Measurements from ENCODE around the gene RNASE1. TPM values are rescaled to one million over a fixed set of nuclear protein-coding genes. Genes with fewer than 3 reads are reported as not detected.
"Not testable (repeated sequence)": the region's sequence is repeated elsewhere in the genome, so short reads cannot be mapped to it uniquely, and the experiment has no call there.

Gene RNASE1
- total RNA-seq, 1 donor from 2014 or later: 4.5 TPM

DNA sequence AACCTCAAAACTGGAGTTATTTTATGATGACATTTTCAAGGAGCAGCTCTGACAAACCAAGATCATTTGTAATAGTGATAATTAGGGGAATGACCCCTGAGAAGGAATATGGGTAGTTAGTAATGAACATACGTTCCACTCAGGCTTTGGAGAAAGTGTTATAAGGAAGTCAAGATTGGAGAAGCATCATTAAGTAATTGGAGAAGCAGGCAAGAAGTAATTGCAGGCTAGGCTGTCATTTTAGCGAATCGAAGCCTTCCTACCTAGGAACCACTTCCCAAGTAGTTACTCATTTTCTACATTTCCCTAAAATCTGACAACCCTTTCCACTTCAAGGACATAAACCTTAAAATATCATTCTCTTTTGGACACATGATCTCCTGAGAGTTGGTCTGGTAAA, 33.2 kb downstream of the RNASE1 start:
- no peak for TF ChIP-seq CTCF (IDR thresholded peaks at IDR 0.05; ENCODE audit: unreplicated experiment)
- no peak overlapping the region for H3K4me3 Mint-ChIP-seq (ENCODE audit: low read depth)
- peaks cover 3% of the 10 kb centered on the region for H3K9me3 Mint-ChIP-seq (ENCODE audit: low read depth)
- H3K36me3 Mint-ChIP-seq (ENCODE audit: insufficient read depth): no peaks in the 10 kb centered on the region
- no peak overlapping the region for H3K27ac Mint-ChIP-seq
- no peaks in the 10 kb centered on the region for H3K27me3 Mint-ChIP-seq
- peaks cover 2% of the 10 kb centered on the region for H3K4me1 Mint-ChIP-seq (ENCODE audit: low read depth)
- no peak for DNase-seq (ENCODE audit: low spot score, unreplicated experiment)

- peaks cover 2% of the 10 kb centered on the region for H3K4me1 Mint-ChIP-seq (ENCODE audit: low read depth)
- no peaks in the 10 kb centered on the region for H3K27me3 Mint-ChIP-seq
- H3K36me3 Mint-ChIP-seq (ENCODE audit: insufficient read depth): no peaks in the 10 kb centered on the region
- H3K9me3 Mint-ChIP-seq (ENCODE audit: low read depth): peaks cover 3% of the 10 kb centered on the region
- DNase-seq (ENCODE audit: low spot score, unreplicated experiment): no peak
- no peak overlapping the region for H3K27ac Mint-ChIP-seq
- no peak overlapping the region for H3K4me3 Mint-ChIP-seq (ENCODE audit: low read depth)
- TF ChIP-seq CTCF (IDR thresholded peaks at IDR 0.05; ENCODE audit: unreplicated experiment): no peak
Observed at GRCh38 chr14:20768593-20768892, 34.1 kb downstream of the RNASE1 start.

- no peak overlapping the region for H3K27ac Mint-ChIP-seq
- peaks cover 3% of the 10 kb centered on the region for H3K9me3 Mint-ChIP-seq (ENCODE audit: low read depth)
- no peaks in the 10 kb centered on the region for H3K36me3 Mint-ChIP-seq (ENCODE audit: insufficient read depth)
- H3K4me3 Mint-ChIP-seq (ENCODE audit: low read depth): no peak overlapping the region
- H3K27me3 Mint-ChIP-seq: no peaks in the 10 kb centered on the region
- TF ChIP-seq CTCF (IDR thresholded peaks at IDR 0.05; ENCODE audit: unreplicated experiment): no peak
- no peak for DNase-seq (ENCODE audit: low spot score, unreplicated experiment)
- no peaks in the 10 kb centered on the region for H3K4me1 Mint-ChIP-seq (ENCODE audit: low read depth)
Observed at GRCh38 chr14:20760950-20761349, 41.7 kb downstream of the RNASE1 start.

- not testable (repeated sequence) for H3K27ac Mint-ChIP-seq; H3K36me3 Mint-ChIP-seq (ENCODE audit: insufficient read depth); DNase-seq (ENCODE audit: low spot score, unreplicated experiment); H3K27me3 Mint-ChIP-seq; H3K4me3 Mint-ChIP-seq (ENCODE audit: low read depth); H3K4me1 Mint-ChIP-seq (ENCODE audit: low read depth); H3K9me3 Mint-ChIP-seq (ENCODE audit: low read depth)
Observed at GRCh38 chr14:20759465-20759864, 43.2 kb downstream of the RNASE1 start.

- no peaks in the 10 kb centered on the region for H3K4me1 Mint-ChIP-seq (ENCODE audit: low read depth)
- no peaks in the 10 kb centered on the region for H3K36me3 Mint-ChIP-seq (ENCODE audit: insufficient read depth)
- DNase-seq (ENCODE audit: low spot score, unreplicated experiment): no peak
- no peak overlapping the region for H3K4me3 Mint-ChIP-seq (ENCODE audit: low read depth)
- TF ChIP-seq CTCF (IDR thresholded peaks at IDR 0.05; ENCODE audit: unreplicated experiment): peak; percentile 27
- H3K9me3 Mint-ChIP-seq (ENCODE audit: low read depth): no peaks in the 10 kb centered on the region
- H3K27ac Mint-ChIP-seq: no peak overlapping the region
- H3K27me3 Mint-ChIP-seq: no peaks in the 10 kb centered on the region
Observed at GRCh38 chr14:20757965-20758364, 44.7 kb downstream of the RNASE1 start.

- no peak for TF ChIP-seq CTCF (IDR thresholded peaks at IDR 0.05; ENCODE audit: unreplicated experiment)
- DNase-seq (ENCODE audit: low spot score, unreplicated experiment): no peak
- Mint-ChIP-seq H3K27me3 (no peaks in the 10 kb centered on the region), H3K36me3 (ENCODE audit: insufficient read depth) (peaks cover 3% of the 10 kb centered on the region), H3K4me1 (ENCODE audit: low read depth) (no peaks in the 10 kb centered on the region), H3K4me3 (ENCODE audit: low read depth) (no peak overlapping the region), H3K27ac (no peak overlapping the region), H3K9me3 (ENCODE audit: low read depth) (peaks cover 9% of the 10 kb centered on the region)
Observed at GRCh38 chr14:20755037-20755436, 47.6 kb downstream of the RNASE1 start.
